ENCODE results near the gene BIRC5.

GRCh38 chr17:78255953-78256706, 42.1 kb downstream of the BIRC5 start:
- TF ChIP-seq, protein P1, sequence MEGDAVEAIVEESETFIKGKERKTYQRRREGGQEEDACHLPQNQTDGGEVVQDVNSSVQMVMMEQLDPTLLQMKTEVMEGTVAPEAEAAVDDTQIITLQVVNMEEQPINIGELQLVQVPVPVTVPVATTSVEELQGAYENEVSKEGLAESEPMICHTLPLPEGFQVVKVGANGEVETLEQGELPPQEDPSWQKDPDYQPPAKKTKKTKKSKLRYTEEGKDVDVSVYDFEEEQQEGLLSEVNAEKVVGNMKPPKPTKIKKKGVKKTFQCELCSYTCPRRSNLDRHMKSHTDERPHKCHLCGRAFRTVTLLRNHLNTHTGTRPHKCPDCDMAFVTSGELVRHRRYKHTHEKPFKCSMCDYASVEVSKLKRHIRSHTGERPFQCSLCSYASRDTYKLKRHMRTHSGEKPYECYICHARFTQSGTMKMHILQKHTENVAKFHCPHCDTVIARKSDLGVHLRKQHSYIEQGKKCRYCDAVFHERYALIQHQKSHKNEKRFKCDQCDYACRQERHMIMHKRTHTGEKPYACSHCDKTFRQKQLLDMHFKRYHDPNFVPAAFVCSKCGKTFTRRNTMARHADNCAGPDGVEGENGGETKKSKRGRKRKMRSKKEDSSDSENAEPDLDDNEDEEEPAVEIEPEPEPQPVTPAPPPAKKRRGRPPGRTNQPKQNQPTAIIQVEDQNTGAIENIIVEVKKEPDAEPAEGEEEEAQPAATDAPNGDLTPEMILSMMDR (IDR thresholded peaks at IDR 0.05) = no peak
- no peak for TF ChIP-seq POLR2AphosphoS5 (IDR thresholded peaks at IDR 0.05)

Measured in upper lobe of left lung (tissue), 4 donors.